SHP77 treated with DMSO at 0.1 percent for 48 hours (cell line): ENCODE results near the gene SCGB1D4.

Source experiments
- DNase-seq: peaks from one replicate; lab custom pipeline; 2025; lab: John Stamatoyannopoulos, UW

The SCGB1D4 gene

DNA sequence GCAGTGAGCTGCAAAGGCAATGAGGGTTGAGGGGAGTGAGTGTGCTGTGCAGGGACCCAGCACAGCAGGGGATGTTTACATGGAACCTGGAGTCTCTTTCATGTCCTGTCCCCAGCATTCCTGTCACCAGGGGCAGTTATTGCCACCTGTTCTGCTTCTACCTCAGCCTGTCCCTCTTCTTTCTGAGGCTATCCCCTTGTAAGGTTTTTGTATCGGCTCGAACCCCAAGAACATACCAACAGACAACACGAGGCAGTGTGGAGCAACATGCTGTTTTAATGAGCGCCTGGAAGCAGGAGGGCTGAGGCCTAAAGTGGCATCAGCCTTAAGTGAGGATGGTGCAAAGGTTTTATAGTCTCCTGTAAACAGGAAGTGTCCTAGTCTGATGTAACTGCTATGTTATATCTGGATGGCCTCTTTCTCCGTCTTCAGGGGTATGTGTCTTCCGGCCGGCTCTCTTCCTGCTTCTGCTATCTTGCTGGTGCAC lies 25.0 kb downstream of the SCGB1D4 start:
- no peak for DNase-seq

DNA sequence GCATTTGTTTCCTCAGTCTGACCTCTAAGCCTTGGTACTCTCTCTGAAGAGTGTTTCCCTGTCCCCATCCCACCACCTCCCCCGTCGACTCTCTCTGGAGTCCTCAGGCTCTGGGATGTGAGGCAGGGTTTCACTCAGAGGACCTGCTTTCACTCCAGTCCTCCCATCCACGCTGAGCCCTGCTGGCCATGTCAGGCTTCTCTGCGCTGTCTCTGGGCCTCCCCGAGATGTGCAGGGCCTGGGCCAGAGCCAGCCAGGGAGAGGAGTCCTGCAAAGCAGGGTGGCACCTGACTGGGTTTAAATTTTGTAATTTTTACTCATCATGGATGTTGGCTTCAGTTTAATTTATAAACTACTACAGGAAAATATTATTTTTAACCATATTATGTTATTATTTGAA lies 25.6 kb downstream of the SCGB1D4 start:
- DNase-seq, result no peak

DNA sequence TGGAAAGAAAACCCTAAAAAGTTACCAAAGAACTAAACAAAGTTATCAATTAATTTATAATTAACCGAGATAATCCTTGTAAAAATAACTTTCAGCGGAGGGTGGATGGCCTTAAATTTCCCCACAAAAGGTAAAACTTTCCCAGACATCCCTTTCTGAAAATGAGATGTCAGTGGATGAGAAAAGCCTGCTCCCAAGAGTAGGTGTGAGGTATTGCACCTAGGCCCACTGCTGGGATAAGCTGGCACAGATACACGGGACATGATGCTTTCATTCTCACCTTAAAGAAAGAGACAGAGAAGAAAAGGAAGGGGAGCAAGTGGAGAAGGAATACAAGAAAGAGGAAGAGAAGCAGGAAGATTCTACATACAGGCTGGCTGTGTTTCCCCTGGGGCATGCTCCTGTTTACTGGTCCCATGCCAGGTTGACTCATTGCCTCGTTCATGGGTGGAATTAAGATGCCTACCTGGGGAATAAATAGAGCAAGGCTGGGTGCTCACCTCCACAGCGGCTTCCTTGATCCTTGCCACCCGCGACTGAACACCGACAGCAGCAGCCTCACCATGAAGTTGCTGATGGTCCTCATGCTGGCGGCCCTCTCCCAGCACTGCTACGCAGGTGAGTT lies 29.1 kb downstream of the SCGB1D4 start, which contains the start of gene SCGB2A2:
Gene SCGB2A2 (plus strand): TSS at position 505 of the 625 bp plus-strand sequence. CDS start 59 bp downstream, at position 564.
- DNase-seq, result no peak

DNA sequence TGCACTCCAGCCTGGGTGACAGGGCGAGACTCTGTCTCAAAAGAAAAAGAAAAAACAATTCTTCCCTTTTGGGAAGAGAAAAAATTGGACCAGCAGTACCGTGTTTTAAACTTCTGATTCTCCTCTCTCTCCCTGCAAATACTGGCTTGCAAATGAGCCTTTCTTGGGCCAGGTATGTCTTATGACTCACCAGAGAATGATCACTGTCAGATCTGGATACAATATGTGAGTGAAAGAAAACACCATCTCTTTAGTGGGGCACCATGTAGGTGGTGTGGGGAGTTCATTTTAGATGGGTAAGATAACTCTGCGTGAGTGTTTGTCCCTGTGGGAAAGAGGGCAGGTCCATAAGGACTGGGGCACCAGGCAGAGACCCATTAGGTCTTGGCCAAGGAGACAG lies 31.3 kb downstream of the SCGB1D4 start:
- no peak for DNase-seq

DNA sequence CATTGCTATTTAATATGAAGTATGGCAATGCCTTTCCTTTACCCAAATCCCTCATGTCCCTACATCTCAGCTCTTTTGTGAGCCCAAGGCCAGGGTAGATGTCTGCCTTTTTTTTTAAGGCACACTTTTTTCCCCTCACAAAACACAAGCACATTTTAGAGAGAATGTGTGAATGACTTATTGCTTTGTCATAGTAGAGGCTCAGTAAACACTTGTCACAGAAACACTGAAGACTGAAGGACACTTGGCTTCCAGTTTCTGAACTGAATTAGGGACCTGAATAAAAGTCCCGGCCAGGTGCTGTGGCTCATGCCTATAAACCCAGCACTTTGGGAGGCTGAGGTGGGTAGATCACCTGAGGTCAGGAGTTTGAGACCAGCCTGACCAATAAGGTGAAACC lies 31.8 kb downstream of the SCGB1D4 start:
- DNase-seq, result no peak

DNA sequence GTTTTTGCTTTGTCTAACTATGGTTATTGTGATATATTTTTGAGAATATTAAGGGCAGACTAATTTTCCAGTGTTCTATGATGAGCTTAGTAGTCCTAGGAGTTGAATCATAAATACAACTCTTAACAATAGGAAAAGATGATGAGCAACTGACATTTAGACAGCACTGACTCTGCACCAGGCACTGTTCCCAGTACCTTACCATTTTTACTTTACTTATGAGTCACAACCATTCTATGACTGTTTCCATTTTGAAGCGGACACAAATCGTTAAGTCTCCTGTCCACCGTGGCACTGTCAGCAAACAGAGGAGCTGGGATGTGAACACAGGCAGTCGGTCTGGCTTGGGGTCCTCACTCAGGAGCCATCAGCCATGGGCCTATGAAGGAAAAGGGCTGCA lies 32.3 kb downstream of the SCGB1D4 start:
- DNase-seq, result no peak

DNA sequence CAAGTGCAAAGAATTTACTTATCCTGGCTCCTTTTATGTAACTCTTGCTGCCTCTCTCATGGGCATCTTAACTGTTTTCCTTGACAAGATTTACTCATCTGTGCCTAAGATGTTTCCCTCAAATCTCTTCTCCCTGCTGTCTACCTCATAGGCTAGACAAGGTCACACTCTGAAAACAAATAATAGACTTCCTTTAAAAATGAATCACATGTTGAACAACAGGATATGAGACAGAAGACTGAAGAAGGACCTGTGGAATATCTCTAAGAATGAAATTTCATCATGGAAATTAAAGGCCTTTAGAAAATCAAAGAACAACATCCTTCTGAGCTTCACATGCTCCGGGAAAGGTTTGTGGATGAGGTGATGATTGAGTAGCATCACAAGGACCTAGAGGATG lies 34.9 kb downstream of the SCGB1D4 start:
- no peak for DNase-seq

DNA sequence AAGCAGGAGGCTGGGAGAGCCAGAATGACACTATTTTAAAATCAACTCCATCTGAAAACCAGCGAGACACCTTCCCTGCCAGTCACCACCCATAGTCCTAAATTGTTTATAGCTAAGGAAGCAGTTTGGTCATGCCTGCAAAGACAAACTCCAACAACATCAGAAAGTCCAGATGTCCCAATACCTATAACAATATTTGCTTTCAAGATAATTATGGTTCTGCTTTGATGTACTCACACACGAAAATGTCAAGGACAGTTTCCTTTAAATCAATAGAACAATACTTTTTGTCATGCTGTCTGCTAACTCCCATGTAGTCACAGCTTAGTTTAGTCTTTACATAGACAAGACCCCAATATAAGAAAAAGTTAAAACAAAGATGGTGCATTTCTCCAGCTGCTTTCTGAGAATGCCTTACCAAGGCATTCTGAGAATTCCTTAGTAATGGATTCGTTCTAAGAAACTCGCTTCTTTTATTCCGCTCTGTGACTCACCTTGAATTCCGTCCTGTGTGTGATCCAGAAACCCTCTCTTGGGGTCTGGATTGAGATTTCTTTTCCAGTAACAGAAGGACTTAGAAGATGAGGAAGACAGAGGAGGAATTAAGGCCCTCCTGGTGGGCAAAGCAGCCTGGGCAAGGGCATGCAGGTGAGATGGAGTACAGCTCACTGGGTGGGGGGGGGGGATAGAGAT lies 38.5 kb downstream of the SCGB1D4 start:
- DNase-seq, result no peak

DNA sequence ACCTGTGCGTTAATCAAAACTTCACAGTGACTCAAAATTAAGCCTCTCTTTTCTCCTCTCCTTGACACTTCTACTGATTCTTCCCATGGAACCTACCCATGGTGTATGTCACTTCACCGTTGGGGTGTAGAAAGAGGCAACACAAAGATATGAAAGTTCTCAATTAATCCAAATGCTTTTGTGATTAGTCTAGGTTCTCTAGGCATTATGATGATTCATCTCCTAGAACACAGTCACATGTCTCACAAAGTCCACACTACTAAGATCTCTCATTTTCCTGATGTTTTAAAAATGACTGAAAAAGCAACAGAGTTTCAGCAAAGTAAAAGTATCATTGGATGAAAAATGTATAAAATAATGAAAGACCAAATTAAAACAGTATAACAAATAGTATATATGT lies 42.6 kb downstream of the SCGB1D4 start:
- no peak for DNase-seq

DNA sequence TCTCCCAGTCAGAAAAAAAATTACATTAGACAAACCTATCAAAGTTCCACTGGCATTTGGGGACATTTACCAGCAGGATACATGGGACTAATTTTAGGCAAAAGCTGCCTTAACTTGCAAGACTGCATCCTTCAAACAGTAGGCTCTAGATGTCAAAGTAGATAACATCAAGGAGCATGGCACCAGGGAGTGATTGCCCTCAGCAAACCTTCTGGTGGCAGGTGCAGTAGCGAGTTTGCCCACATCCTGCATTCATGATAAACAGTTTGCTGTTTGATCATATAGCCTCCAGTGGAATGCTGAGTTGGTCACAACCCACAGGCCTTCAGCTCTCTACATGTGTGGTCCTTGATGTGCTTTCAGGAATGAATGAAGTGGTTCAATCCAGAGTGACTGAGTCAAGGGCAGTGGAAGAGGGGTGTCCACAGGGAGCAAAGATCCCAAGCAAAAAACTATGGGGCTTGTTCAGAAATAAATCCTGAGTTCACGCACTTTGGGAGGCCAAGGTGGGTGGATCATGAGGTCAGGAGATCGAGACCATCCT lies 44.8 kb downstream of the SCGB1D4 start:
- no peak for DNase-seq

DNA sequence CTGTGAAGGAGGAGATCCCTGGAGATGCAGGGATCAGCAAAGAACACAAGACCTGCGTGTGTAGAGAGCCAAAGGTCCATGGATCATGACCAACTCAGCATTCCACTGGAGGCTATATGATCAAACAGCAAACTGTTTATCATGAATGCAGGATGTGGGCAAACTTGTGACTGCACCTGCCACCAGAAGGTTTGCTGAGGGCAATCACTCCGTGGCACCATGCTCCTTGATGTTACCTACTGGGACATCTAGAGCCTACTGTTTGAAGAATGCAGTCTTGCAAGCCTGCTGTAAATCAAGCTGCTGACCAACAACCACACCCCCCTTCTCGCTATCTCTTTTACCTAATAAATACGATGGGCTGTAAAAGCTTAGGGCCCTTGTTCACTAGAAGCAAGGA lies 47.2 kb downstream of the SCGB1D4 start:
- DNase-seq, result no peak
